Erythroblast (primary cell): ENCODE measurements around the gene HAUS1.

ENCODE experiments used
- GATA1 ChIP-seq: IDR thresholded peaks from 2 replicates; pipeline ENCODE4 v1.6.1; 2011; ENCODE audit warnings: low read depth, mild to moderate bottlenecking, control low read depth, low read length, moderate library complexity
- POLR2A ChIP-seq: IDR thresholded peaks from 2 replicates; pipeline ENCODE4 v1.6.1; 2011; ENCODE audit warnings: mild to moderate bottlenecking, low read length

GRCh38 chr18:46160050-46160798 lies 56.0 kb downstream of the HAUS1 start:
- TF ChIP-seq POLR2A (no peak), GATA1 (no peak)
